ENCODE results near the gene CYP2W1.
"Not testable (repeated sequence)": the region's sequence is repeated elsewhere in the genome, so short reads cannot be mapped to it uniquely, and the experiment has no call there.

Gene CYP2W1

GRCh38 chr7:983004-983615 lies at the start of gene CYP2W1:
Gene CYP2W1 (plus strand): TSS chr7:983181. CDS start chr7:983212, 31 bp downstream.
- FAIRE-seq (no peak), DNase-seq (ENCODE audit: low spot score) (no peak)

- FAIRE-seq (no peak), DNase-seq (ENCODE audit: low spot score) (no peak)
Measured at GRCh38 chr7:934469-935163, 48.4 kb upstream of the CYP2W1 start.

- FAIRE-seq (no peak), DNase-seq (ENCODE audit: low spot score) (no peak)
Measured at GRCh38 chr7:935164-935873, 47.7 kb upstream of the CYP2W1 start.

GRCh38 chr7:935874-936385 lies 47.1 kb upstream of the CYP2W1 start:
- FAIRE-seq (peak; percentile 40), DNase-seq (ENCODE audit: low spot score) (no peak)

- DNase-seq (ENCODE audit: low spot score) (peak; percentile 84), FAIRE-seq (no peak)
Measured at GRCh38 chr7:936386-937054, 46.5 kb upstream of the CYP2W1 start.

GRCh38 chr7:937856-938484 lies 45.0 kb upstream of the CYP2W1 start:
- FAIRE-seq, result no peak
- DNase-seq (ENCODE audit: low spot score), result no peak

GRCh38 chr7:938546-939185 lies 44.3 kb upstream of the CYP2W1 start:
- no peak for FAIRE-seq

GRCh38 chr7:939843-940242 lies 43.1 kb upstream of the CYP2W1 start:
- FAIRE-seq (peak; percentile 48), DNase-seq (ENCODE audit: low spot score) (no peak)

More at GRCh38 chr7:938546-939185, 44.3 kb upstream of the CYP2W1 start:
- DNase-seq (ENCODE audit: low spot score), result no peak

- FAIRE-seq (no peak), DNase-seq (ENCODE audit: low spot score) (no peak)
Measured at GRCh38 chr7:940599-941408, 42.2 kb upstream of the CYP2W1 start.

- not testable (repeated sequence) for DNase-seq (ENCODE audit: low spot score); FAIRE-seq
Measured at GRCh38 chr7:943793-944192, 39.2 kb upstream of the CYP2W1 start.

GRCh38 chr7:944744-945143 lies 38.2 kb upstream of the CYP2W1 start:
- FAIRE-seq (no peak), DNase-seq (ENCODE audit: low spot score) (no peak)

- no peak for DNase-seq (ENCODE audit: low spot score)
- FAIRE-seq, result no peak
Measured at GRCh38 chr7:945147-945555, 37.8 kb upstream of the CYP2W1 start.

- DNase-seq (ENCODE audit: low spot score), result peak; percentile 64
- no peak for FAIRE-seq
Measured at GRCh38 chr7:945556-946255, 37.3 kb upstream of the CYP2W1 start.

GRCh38 chr7:946256-946996 lies 36.6 kb upstream of the CYP2W1 start:
- DNase-seq (ENCODE audit: low spot score) (no peak), FAIRE-seq (no peak)

GRCh38 chr7:947391-948210 lies 35.4 kb upstream of the CYP2W1 start:
- FAIRE-seq (no peak), DNase-seq (ENCODE audit: low spot score) (no peak)

GRCh38 chr7:949021-949934 lies 33.7 kb upstream of the CYP2W1 start:
- no peak for DNase-seq (ENCODE audit: low spot score)
- FAIRE-seq, result no peak
